ENCODE data around the gene YKT6.

The YKT6 gene

DNA sequence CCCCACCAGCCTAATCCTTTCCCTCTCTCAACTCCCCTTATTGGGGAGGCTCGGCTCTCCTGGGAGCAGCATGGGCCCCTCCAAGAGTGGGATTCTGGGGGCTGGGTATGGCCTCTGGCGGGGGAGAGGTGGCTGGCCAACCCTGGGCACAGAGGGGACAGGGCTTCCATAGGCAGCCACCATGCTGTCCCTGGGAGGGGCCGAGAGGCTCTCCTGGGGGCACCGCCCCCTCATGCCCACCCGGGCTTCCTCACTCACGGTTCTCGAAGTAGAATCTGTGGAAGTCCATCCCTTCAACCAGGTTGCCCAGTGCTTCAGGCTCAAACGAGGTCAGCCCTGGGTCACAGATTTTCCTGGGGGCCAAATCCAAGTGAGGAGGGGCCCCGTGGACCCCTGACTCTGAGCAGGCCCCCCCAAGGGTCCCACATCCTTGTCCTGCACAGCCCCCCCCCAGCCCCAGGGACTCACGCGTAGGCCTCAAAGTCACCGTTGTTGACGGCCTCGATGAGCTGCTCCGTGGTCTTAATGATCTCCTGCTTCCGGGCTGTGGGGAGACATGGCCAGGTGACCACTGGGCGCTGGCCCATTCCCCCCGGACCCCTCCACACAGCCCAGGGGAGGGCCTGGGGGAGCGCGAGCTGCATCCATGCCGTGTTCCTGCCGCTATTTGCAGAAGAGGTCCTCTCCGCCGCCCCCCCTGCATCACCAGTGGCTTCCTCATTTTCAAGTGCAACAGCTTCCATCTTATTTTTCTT is 19.8 kb downstream of the YKT6 start:
- no peak for DNase-seq

DNA sequence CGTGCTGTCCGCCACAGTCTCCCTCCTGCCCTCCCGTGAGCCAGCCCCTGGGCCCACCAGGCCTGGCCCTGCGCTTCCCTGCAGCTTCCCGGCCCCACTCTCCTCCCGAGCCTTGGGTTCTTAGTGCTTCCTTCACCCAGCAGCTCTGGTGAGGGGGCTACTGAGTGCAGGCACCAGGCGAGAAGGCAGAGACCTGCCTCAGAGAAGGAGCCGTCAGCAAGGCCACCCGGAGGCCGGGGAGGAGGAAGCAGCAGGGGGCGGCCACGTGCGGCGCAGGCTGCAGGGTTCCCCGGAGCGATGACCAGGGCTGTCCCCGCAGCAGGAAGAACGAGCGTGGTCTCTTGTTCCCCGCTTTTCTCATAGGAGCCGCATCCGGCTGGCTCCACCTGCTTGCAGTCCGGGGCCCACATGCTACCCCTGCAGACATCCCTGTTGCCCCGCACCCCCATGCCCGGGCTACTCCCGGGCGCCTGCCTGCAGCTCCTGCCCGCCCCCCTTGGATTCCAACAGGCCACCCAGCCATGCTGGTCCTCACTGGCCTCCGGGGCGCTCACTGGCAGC is 20.5 kb downstream of the YKT6 start:
- DNase-seq: no peak

DNA sequence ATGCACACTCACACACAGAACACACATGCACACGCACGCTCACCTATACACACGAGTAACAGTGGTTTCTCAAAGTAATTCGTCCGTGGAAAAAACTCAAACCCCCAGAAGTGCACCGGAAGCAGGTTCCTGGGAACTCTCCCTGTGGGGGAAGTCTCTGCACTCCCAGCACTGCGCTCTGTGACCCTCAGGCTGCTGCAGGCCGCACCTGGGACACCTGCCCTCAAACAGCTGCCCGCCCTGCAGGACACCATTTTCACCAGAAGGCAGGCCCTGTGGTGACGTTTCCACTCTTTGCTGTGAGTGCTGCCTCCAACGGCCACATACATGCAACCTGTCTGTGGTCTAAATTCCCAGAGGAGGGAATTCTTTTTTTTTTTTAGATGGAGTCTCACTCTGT is 21.3 kb downstream of the YKT6 start:
- no peak for DNase-seq

DNA sequence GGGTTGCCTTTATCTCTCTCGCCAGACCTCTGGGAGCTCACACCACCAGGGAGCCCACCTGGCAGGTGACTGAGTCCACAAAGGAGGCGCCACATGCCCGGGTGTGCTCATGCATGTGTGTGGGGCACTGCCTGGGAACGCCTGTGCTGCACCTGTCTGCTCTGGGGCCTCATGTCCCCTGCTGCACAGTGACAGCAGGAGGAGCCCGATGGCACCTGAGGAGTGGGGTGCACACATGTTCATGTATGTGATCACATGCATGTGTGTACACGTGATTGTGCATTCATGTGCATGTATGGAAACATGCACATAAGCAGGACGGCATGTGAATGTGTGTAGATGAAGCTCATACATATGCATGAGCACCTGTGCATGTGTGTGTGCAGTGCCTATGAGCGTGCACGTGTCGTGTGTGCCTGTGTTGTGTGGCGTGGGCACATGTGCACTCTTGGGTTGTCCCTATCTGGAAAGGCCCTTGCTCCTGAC is 22.0 kb downstream of the YKT6 start:
- DNase-seq: no peak

DNA sequence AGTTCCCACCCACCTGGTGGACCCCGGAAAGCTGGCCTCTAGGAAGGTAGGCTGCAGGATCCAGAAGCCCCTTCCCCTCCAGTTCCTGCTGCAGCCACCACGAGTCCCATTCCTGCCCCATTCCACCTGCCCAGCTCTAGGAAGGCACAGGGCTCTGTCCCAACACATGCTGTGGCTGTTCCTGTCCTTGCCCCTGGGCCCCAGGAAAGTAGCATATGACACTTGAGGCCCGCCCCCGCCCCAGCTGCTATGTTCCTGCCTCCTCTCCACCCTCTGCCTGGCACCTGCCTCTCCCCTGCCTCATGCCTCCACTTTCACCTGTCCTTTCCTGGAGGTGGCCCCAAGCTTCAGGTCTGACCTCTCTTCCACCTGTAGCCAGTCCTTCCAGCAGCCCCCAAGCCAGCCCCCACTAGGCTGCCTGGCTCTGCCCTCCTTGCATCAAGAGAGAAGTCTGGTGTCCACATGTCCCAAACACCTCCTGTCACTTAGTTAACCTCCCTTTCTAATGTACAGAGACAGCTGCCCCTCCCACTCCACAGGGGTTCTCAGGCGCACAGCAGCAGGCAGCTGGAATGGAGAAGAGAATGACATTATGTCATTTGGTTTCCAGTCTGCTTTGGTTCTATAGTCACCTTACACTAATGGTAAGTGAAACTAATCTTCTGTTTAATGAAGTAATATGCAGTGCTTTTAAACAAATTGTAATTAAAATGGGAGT is 22.7 kb downstream of the YKT6 start:
- no peak for DNase-seq

DNA sequence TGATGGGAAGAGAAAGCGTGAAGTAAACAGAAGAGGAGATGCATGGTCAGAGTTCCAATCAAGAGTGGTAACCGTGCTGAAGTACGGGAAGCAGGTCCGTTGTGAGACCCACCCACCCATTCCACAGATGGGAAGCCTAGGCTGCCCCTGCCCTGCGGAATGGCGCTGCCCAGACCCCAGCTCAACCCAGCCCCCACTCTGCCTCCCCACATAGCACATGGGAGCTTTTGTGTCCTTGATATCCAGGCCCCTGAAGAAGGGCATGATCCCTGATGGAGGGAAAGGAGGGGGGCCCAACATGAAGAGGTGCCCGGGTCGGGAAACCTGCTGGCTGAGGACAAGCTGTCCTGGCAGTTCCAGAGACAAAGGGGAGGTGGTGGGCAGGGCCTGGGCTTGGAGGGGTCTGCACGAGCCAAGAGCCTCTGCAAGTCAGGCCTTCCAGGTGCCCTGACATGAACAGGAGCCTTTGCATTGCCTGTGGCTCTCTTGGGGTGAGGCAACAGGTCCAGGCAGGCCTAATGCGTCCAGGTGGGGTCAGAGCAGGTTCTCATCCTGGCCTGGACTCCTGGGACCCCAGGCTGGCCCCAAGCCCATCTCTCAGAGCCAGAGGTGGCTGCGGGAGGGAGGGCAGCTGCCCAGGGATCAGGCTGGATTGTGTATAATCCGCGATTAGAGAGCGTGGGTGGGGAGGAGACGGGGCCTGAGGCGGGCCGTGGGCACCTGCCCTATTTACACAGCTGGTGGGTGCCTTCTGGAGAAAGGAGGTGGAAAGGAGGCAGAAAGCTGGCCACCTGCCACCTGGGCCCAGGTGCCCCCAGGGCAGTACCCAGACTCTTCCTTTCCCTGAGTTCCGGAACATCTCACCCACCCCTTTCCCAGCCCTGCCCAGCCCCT is 23.5 kb downstream of the YKT6 start:
- DNase-seq: peak; percentile 87

DNA sequence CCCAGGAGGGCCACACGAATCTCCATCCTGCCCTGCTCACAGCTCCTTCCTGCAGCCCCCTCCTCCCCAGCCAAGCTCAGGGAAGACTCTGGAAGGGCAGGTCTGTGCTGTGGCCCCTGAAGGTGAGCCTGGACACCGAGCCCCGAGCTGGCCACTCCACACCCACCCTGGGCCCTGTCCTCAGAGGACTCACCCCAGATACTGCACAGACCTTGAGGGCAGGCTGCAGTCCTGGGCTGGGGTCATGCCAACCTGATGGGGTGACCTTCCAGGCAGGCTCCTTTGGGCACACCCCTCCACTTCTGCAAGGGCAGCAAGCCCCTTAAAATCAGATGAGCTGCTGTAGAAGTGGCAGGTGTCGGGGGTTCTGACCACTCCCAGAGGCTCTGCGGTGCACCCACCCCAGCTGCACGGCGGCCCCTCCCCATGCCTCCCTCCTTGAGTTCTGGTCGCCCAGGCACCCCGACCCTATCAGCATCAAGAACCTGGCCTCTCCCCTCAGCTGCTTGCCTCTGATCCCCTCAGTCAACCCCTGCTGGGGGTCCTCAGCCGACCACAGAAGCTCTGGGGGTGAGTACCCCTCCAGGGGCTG is 24.3 kb downstream of the YKT6 start:
- DNase-seq: no peak

DNA sequence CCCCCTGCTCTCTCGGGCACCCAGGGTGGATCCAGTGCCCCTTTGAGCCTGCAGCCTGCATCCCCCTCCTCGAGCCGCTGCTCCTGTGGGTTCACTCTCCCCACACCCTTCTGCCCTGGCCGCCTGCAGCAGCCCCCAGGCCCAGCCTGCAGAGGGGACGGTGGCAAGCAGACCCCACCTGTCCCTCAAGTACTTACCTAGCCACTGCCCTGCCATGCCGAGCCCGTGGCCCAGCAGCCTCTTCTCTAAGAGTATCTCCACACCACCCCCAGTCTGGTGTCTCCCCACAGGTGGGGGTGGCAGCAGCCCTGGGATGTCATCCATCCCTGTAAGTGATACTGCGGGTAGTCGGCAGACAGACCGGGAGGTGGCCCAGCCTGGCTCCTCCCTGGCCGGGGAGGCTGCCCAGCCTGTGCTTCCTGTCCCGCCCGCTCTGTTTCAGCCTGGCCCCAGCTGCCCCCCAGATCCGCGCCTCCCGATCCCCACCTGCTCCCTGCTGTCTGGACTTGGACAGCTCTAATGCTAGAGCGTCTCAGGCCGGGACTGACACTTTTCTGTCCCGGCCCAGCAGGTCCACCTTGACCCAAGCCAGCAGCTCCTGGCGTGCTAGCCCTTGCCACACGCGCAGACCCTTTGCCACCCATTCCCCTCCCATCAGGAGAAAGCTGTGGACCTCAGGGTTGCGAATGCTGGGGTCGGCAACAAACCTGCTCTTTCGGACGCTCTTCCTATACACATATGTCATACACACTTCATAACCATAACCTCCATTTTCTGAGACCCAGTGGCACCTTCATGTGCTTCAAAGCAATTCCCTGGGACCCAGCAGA is 25.0 kb downstream of the YKT6 start:
- DNase-seq: no peak

DNA sequence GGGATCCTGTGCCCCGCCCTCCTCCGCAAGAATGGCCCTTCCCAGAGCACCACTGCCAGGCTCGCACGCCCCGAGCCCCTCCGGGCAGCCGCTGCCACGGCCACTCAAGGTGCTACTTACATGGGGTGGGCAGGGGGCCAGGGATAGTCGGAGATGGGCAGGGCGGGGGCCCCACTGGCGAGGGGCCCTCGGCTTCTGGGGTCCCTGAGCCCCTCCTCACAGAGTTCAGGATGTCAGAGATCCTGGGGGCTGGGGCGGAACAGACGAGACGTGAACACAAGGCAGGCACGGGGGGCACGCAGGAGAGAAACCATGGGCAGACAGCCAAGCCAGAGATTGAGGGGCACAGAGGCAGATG is 25.6 kb downstream of the YKT6 start:
- DNase-seq: no peak

DNA sequence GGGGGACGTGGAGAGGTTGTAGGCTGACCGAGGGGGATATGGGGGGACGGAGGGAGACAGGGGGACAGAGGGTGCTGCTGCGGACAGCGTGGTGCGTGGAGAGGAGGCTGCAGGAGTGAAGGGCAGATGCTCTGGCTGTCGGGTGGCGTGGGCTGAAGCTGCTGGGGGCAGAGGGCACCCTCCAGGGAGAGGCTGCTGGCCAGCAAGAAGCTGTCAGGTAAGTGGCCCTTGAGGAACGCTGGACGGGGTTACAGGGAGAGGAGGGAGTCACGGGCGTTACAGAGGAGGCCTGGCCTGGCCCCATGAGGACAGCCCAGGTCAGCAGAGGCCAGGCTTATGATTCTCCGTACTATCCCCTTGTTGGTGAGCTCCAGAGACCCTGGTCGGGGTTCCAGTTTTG is 27.1 kb downstream of the YKT6 start:
- DNase-seq: no peak

DNA sequence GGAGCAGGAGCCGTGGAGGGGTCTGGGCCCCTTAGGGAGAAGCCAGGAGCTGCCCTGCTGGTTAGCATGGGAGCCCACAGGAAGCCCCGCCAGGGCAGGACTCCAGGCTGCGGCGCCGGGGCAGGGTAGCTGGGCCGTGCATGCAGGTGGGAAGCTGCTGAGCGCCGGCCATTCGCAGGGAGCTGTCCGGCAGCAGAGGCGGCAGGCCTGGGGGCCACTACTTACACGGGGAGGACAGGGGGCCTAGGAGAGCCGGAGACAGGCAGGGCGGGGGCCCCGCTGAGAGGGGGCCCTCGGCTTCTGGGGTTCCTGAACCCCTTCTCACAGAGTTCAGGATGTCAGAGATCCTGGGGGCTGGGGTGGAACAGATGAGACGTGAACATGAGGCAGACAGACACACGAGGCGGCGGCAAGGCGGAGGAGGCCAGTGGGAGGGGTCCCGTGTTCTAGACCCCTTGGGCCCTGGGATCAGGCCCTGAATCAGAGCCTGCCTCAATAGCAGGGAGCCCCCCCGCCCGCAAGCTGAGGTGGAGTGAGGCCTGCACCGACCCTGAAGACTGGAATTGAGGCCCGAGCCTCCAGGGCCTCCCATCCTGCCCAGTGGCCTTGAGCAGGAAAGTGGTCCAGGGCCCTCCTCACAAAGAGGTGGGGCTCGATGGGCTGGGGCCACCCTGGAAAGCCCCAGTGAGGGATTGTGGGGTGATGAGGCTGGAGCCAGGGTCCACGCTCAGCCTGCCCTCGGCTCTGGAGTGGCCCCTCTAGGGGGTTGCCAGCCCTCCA is 28.0 kb downstream of the YKT6 start:
- no peak for DNase-seq

DNA sequence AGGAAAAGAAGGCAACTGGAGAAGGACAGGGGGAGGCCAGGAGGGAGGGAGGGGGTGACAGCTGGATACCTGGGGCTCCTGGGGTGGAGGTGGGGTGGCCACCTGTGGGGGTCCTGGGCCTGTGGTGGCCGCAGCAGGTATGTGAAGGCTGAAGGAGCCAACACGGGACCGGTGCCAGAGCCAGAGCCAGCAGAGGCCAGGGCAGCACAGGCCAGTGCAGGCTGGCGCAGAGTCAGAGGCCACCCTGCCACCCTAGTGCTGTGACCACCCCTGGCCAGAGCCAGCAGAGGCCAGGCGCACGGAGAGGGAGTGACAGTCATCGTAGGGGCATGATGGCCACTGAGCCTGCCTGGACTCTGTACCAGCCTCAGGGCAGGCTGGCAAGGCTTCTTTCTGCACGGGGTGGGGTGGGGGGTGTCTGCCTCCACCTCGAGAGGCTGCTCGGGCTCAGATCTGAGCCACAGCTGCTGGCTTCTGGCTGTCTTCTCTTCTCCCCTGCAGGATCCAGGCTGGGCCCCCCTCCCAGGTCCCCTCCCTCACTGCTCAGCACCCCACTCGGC is 28.8 kb downstream of the YKT6 start:
- no peak for DNase-seq

DNA sequence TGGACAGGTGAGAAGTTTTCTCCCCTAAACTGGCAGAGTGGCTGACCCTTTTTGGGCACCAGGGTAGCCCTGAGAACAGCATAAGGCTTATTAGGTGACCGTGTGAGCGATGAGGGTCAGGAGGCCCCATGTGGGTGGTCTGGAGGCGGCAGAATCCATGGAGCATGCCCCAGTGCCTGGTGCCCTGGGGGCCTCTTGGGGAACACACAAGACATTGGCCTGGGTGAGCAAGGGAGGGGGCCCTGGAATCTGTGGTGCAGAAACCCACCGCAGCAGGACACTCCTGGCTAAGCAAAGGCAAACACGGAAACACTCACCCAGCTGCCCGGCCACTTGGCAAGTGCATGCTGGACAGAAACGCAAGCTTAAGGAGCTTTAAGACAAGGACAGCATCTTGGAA is 29.5 kb downstream of the YKT6 start:
- no peak for DNase-seq

DNA sequence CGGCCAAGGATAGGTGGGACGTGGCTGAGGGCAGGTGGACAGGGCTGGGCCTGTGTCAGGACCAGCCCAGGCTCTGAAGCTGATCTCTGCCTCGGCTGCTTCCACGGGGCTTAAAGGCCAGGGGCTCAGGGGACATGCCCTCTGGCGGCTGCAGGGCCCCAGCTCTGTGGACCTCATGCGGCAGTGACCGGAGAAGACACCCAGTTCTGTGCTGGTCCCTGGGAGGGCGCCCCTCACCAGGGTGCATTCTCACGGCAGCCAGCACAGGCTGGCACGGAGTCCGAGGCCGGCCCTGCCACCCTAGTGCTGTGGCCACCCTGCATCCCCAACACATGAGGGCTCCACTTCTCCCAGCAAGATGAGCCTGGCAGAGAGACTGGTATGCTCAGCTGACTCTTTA is 30.3 kb downstream of the YKT6 start:
- DNase-seq: no peak

DNA sequence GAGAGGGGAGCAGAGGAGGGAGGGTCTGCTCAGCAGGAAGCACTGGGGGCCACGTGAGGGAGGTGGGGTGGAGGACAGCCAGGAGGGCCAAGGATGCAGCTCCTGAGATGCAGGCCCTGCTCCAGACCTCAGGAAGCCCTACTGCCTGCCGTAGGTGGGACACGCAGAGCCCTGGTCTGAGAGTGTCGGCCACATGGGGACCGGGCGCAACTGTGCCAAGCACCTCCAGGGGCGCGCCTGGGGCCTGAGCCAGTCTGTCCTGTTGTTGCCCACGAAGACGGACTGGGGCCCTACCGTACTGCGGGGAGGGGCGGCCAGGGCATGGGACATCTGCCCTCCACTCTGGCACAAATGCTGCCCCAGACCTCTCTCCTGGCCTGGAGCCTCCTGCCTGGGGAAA is 31.6 kb downstream of the YKT6 start:
- no peak for DNase-seq

DNA sequence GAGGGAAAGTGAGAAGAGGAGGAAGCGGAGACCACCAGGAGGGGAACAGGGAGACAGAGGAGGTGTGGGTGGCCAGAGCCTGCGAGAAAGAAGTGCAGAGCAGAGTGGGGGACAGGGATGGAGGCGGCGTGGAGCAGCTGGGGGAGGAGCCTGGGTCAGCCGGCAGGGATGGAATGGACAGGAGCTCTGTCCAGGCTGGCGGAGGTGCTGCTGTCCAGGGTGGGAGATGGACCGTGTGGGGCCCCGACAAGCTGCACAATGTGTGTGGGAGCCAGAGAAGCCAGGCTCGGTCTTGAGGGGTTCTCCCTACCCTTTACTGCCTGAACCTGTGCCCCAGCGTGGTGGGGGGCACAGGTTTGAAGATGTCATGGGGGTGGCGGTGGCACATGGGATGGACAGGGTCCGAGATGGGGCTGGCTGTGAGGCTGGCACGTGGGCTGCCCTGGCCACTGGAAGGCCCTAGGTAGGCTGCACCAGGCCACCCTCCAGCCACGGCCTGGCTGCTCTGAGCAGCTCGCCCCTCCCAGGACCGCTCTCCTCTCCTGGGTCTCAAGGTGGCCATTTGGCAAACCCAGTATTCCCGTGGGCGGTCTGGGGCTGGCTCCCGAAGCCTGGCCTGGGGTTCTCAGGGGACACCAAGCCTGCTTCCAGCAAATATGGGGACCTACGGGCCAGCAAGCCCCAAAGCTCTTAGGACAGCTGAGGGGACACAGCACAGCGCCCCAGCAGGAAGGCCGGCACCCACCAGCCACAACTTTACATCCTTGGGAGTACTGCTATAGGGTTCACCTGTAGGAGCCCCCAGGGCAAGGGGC is 32.3 kb downstream of the YKT6 start:
- no peak for DNase-seq

DNA sequence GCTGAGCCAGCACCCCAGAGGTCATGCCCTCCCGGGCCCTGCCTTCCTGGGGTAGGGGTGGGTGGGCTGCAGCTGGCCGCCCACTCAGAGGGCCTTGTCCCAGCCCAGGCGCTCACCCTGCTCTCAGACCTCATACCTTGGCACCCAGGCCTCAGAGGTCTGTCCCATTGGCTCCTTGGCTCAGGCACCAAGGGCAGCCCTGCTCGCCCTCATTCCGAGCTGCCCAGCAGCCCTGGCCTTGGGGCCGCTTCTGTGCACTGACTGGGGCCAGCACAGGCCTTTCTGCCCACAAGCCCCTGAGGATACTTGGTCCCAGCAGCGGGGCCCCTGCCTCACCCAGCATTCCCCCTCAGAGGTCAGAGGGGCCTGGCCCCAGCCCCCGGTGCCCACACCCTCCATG is 34.3 kb downstream of the YKT6 start:
- DNase-seq: no peak

DNA sequence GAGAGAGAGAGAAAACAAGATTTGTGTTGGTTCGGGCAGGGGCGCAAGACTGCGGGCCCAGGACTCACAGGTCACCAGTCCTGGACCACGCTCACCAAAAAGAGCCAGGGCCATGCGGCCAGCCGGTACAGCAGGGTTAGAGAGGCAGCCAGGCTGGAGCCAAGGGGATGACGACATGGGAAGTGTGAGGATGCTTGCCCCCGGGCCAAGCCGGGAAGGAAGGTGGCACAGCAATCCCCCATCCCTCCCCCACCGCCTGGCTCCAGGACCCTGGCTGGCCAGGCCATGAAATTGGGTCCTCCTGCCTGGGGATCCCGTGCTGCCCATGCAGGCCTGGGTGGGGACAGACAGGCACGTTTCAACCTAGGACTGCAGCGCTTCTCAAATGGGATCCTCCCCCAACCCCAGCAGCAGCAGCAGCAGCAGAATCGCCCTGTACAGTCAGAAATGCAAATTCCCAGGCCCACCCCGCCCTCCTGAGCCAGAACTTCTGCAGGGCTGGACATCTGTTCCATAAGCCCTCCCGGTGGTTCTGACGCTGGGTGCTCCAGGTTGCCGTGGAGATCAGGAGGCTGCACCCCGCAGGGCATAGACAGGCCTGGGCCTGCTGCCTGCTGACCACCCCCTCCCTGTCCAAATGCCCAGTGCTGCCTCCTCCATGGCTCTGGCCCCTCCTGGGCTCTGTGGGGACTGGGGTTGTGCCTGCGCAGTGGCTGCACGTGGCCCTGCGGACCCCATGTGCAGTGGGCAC is 35.0 kb downstream of the YKT6 start:
- no peak for DNase-seq

DNA sequence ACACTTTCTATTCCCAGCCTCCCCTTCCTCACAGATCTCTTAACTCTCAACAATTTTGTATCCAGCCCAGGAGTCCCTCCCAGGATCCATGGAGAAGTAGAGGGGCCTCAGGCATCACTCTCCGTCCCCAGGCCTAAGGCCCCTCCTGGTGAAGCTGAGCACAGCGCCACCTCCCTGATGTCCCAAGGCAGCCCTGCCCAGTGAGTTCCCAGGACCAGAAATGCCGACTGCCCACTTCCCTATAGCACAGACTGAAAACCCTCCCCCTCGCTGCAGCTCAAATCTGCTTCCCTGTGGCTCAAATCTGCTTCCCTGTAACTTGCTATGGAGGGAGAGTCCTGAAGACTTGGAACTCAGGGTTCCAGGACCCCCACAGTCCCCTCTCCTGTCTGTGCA is 35.6 kb downstream of the YKT6 start:
- DNase-seq: no peak

All from NCI-H1105 treated with DMSO at 0.1 percent for 48 hours (cell line).